Prostate gland (tissue), 2 donors: ENCODE results near the gene NUBP2. TPM values are rescaled to one million over a fixed set of nuclear protein-coding genes. Genes with fewer than 3 reads are reported as not detected.

ENCODE experiments used
- DNase-seq: peaks from one replicate; pipeline ENCODE4 v3.0.0-alpha.2; 2019; ENCODE audit warnings: low spot score
- H3K27ac ChIP-seq, 2 donors: fragments of 200-600 bp; sonication (generic); 2 replicates each; pipeline ENCODE4 v1.5.1; 2017 to 2019
- H3K27me3 ChIP-seq: fragments of 200-600 bp; sonication (generic); replicated peaks from 2 replicates; pipeline ENCODE4 v1.5.1; 2019; ENCODE audit not compliant: insufficient read depth
- H3K36me3 ChIP-seq, 2 donors: fragments of 200-600 bp; sonication (generic); 1 replicate in 1 of 2; 2 replicates in 1 of 2; pipeline versions ENCODE4 v1.5.1 to v1.8.1; 2017 to 2019
- H3K4me1 ChIP-seq: fragments of 200-600 bp; sonication (generic); replicated peaks from 2 replicates; pipeline ENCODE4 v1.5.1; 2019
- H3K4me3 ChIP-seq, 2 donors: fragments of 200-600 bp; sonication (generic); 2 replicates each; pipeline ENCODE4 v1.5.1; 2017 to 2019
- H3K9me3 ChIP-seq: fragments of 200-600 bp; sonication (generic); 2 replicates; pipeline ENCODE4 v1.5.1; 2017
- CTCF ChIP-seq, 4 experiments: fragments of 200-600 bp in 2 of 4; fragments of 450-650 bp in 2 of 4; sonication (generic) in 2 of 4; IDR thresholded peaks; 1 replicate in 3 of 4; 2 replicates in 1 of 4; pipeline ENCODE4 v1.5.1; 2016 to 2019; ENCODE audit warnings: antibody characterized with exemption in 4 of 4, mild to moderate bottlenecking in 2 of 4, moderate library complexity in 2 of 4
- POLR2A ChIP-seq: fragments of 450-650 bp; IDR thresholded peaks from one replicate; pipeline ENCODE4 v1.6.1; 2016; ENCODE audit warnings: antibody characterized with exemption, mild to moderate bottlenecking
- POLR2AphosphoS5 ChIP-seq: sonication (generic); formaldehyde crosslinking; IDR thresholded peaks from one replicate; pipeline ENCODE4 v1.6.1; 2017; ENCODE audit warnings: antibody characterized with exemption
- WGBS: methylation state at CpG from one replicate; pipeline ENCODE4 v1.1.5; 2018; 5-methylcytosine and 5-hydroxymethylcytosine counted together
- intact Hi-C: fragments of 100-400 bp; cut with DNase I; formaldehyde crosslinking; loops from one replicate; pipeline ENCODE4 v1.14.2; 2022
- total RNA-seq, 2 donors: library from RNA; depleted of rRNA; stranded (reverse); fragments of >200 nt; gene quantifications; one replicate each; pipeline ENCODE4 v1.1.0, GENCODE V29; 2016

NUBP2 gene
- total RNA-seq, 2 donors from 2014 or later: 98.4 to 233 TPM

GRCh38 chr16:1776672-1776955 lies 6.1 kb upstream of the NUBP2 start:
- H3K36me3 ChIP-seq: peaks cover 12 to 24% of the 10 kb centered on the region in 2 donors
- intact Hi-C loops: no loop called here
- no peaks in the 10 kb centered on the region for H3K9me3 ChIP-seq
- no peak for DNase-seq
- no peak for TF ChIP-seq POLR2A
- TF ChIP-seq CTCF (IDR thresholded peaks at IDR 0.05): no peak
- no peak for TF ChIP-seq POLR2AphosphoS5
- H3K4me3 ChIP-seq: no peak overlapping the region
- peaks cover 15% of the 10 kb centered on the region for H3K4me1 ChIP-seq
- 73% methylated on average over 13 of the region's 13 CpGs for WGBS
- no peaks in the 10 kb centered on the region for H3K27me3 ChIP-seq
- no peak overlapping the region for H3K27ac ChIP-seq

- no peak for DNase-seq
- Histone ChIP-seq H3K9me3 (no peaks in the 10 kb centered on the region), H3K4me3 (no peak overlapping the region), H3K27me3 (no peaks in the 10 kb centered on the region), H3K4me1 (peaks cover 16% of the 10 kb centered on the region), H3K27ac (no peak overlapping the region), H3K36me3 (peaks cover 12 to 24% of the 10 kb centered on the region in 2 donors)
- WGBS: 92% methylated on average over 17 of the region's 22 CpGs
- TF ChIP-seq POLR2A (no peak), POLR2AphosphoS5 (no peak), CTCF (IDR thresholded peaks at IDR 0.05) (no peak)
- intact Hi-C loops: no loop called here
These were observed 5.8 kb upstream of the NUBP2 start for GRCh38 chr16:1776991-1777374.

GRCh38 chr16:1777375-1778199 lies 5.2 kb upstream of the NUBP2 start:
- 72% methylated on average over 22 of the region's 36 CpGs for WGBS
- peaks cover 12 to 24% of the 10 kb centered on the region in 2 donors for H3K36me3 ChIP-seq
- no peaks in the 10 kb centered on the region for H3K27me3 ChIP-seq
- intact Hi-C loops: no loop called here
- peaks cover 16% of the 10 kb centered on the region for H3K4me1 ChIP-seq
- H3K4me3 ChIP-seq: no peak overlapping the region
- no peak overlapping the region for H3K27ac ChIP-seq
- DNase-seq: no peak
- H3K9me3 ChIP-seq: no peaks in the 10 kb centered on the region
- no peak for TF ChIP-seq POLR2AphosphoS5
- no peak for TF ChIP-seq CTCF (IDR thresholded peaks at IDR 0.05)
- TF ChIP-seq POLR2A: no peak

GRCh38 chr16:1778200-1779179 lies 4.3 kb upstream of the NUBP2 start:
- TF ChIP-seq POLR2A (no peak), POLR2AphosphoS5 (no peak), CTCF (IDR thresholded peaks at IDR 0.05) (no peak)
- Histone ChIP-seq H3K36me3 (peaks cover 12 to 24% of the 10 kb centered on the region in 2 donors), H3K4me3 (no peak overlapping the region), H3K27me3 (no peaks in the 10 kb centered on the region), H3K4me1 (peaks cover 16% of the 10 kb centered on the region), H3K27ac (no peak overlapping the region), H3K9me3 (no peaks in the 10 kb centered on the region)
- intact Hi-C loops: no loop called here
- DNase-seq: no peak
- 84% methylated on average over 30 of the region's 34 CpGs for WGBS
